ENCODE data around the gene TRIM36.

The TRIM36 gene

DNA sequence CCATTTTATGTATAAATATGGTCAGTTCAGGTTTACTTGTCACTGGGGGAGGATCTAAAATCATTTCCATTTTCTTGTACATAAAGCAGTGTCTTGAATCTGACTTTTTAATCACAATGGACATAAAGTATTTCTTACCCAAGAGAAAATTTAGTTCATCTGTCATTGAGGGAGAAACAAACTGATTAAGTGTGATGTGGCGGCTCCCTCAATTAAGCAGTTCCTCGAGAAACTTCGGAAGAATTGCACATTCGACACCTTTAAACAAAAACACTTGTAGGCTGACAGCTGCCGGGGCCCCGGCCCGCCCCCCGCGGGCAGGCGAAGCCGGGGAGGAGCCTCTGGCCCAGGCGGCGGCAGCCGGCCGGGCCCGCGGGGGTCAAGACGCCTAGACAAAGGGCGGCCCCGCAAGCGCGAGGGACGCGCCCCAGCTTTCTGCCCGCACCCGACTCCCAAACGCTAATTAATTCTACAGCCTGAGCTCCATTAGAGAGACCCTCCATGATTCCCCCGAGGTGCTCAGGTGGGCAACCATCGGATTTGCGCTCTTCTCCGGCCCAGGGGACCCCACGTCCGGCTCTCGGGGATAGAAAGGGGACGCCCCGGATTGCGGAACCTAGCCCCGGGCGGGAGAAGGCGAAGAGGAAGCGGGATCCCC, 750 bp downstream of the TRIM36 start:
- peak in 7 of 56 donors; percentile 28 to 49 (median 39) for DNase-seq

DNA sequence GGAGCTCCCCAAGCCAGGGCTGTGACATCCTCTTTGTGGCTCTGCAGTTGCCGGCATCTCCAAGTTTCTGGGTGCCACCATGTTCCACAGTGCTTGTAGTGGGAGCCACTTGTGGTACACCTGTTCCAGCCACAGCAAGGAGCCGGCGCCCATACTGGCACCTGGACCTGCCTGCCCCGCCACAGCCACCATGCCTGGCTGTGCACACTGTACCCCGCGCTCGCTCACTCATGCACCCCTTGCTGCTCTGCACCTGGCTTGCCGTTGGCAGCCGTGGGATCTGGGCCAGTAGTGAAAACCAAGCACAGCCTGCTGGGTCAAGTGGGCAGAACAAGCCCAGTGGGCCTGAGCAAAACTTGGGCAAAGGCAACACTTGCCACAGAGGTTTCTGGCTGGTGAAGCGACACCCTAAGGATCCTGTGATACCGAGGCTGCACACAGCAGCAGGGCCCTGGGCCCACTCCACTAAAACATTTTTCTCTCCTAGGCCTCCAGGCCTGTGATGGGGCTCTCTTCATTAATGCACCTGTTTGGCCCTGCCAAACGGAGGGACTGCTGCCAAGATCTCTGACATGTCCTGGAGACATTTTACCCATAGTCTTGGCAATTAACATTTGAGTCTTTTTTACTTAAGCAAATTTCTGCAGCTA, 2.8 kb downstream of the TRIM36 start:
- DNase-seq = no peak

DNA sequence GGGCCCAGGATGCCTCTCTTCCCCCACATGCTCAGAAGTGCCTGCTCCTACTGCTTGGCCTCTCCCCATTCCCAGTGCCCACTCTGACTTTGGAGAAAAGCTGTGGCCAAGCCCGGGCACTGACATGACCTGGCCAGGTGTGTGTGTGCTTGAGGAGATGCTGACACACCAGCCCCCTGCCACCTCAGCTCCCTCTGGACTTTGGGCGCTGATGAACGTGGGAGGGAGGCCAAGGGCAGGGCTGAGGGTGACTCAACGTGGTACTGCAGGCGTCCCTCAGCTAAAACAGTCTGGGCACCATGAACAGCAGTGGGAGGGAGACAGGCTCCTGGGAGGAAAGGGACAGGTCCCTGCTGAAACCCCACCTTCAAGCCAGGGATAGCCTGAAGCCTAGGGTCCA, 3.9 kb downstream of the TRIM36 start:
- DNase-seq = no peak

GRCh38 chr5:115160975-115161475, 8.7 kb downstream of the TRIM36 start:
- no peak for DNase-seq

- DNase-seq = no peak
These were observed 18.4 kb downstream of the TRIM36 start for GRCh38 chr5:115151208-115151805.

GRCh38 chr5:115150512-115150911, 19.2 kb downstream of the TRIM36 start:
- no peak for DNase-seq

DNA sequence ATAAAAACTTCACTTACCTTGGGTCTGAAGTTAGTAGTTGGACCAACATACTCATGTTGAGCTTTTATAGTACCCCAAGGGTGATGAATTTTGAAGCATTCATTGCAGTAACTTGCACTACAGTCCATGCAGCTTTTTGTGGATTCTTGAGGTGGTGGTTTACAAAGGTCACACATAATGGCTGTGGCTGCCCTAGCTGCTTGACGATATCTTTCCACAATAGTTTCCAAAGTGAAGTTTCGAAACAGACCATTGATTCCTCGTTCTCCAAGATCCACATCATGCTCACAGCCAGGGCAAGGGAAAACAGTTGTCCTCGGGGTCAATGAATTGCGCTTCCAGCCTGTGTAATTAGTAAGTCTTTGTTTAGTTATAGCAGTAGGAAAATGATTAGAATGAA, 22.7 kb downstream of the TRIM36 start:
- DNase-seq = no peak

GRCh38 chr5:115136294-115136693, 33.4 kb downstream of the TRIM36 start:
- no peak for DNase-seq

DNA sequence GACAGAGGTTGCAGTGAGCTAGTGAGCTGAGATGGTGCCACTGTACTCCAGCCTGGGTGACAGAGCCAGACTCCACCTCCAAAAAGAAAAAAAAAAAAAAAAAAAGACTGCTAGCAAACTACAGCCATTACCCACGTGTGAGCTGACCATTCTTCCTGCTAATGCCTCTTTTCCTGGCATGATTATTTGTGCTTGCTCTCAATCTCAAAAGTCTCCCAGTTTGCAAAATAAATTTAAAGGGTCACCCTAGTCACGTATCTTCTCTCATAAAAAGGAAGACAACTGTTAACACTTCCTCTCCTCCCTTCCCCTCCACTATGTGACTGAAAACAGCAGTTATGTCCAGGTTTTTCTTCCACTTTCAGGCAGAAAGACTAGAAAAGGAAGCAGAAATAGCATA, 37.2 kb downstream of the TRIM36 start:
- no peak for DNase-seq

DNA sequence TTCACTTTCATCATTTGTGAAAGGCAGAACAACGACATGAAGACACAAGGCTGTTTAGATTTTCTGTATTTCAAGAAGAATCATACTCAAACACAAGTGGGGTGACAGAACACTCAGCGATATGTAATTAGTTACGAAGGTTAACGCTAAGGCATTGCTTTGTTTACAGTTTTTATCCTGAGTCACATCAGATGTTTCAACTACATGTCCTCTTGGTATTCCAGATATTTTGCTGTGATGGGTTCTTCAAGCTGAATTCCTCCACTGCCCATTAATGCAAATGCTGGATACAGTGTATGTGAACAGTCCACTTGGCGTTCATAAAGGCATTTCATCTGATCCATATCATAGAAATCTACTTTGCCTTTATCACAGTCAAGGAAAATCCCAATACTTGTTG, 43.4 kb downstream of the TRIM36 start:
- DNase-seq = no peak

DNA sequence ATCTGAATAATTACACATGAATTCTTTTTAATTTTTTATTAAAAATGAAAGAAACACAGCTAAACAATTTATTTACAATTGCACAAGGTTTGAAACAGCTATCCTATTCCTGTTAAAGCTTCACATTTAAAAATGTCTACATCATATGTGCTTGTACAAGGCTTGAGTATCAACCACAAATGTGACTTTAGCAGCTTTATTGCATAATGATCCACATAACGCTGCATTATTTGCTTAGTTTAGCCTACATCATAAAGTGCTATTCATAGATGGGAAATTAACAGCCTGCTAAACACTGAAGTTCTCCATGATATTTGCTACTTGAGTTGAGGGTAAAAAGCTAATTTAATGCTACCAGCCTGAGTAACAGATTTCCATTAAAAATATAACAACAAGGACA, 45.0 kb downstream of the TRIM36 start:
- no peak for DNase-seq

GRCh38 chr5:115116001-115116400, 53.7 kb downstream of the TRIM36 start:
- DNase-seq = no peak

DNA sequence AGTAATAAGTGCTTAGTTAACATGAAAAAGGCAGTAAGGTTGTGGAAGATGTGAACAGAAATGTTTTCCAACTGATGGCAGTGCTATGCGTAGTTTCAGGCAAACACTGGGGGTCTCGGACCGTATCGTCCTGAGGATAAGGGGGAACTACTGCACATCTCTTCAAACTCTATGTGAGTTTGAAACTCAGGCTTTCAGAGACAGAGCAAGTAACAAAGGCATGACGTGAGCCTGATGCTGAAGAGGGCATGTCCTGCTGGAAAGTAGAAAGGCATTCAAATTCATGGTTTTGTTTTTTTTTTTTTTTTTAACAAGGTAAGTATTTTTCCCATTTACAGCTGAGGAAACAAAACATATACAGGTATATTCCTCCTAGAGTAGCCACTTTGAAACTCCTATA, 59.9 kb downstream of the TRIM36 start:
- no peak for DNase-seq

DNA sequence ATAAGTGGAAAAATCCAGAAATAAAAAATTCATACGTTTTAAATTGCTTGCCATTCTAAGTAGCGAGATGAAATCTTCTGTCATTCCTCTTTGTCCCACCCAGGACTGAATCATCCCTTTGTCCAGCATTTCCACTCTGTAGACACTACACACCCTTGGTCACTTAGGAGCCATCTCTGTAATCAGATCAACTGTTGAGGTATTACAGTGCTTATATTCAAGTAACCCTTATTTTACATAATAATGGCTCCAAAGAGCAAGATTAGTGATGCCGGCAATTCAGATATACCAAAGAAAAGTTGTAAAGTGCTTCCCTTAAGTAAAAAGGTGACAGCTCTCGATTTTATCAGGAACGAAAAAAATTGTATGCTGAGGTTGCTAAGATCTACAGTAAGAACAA, 60.4 kb downstream of the TRIM36 start:
- no peak for DNase-seq

DNA sequence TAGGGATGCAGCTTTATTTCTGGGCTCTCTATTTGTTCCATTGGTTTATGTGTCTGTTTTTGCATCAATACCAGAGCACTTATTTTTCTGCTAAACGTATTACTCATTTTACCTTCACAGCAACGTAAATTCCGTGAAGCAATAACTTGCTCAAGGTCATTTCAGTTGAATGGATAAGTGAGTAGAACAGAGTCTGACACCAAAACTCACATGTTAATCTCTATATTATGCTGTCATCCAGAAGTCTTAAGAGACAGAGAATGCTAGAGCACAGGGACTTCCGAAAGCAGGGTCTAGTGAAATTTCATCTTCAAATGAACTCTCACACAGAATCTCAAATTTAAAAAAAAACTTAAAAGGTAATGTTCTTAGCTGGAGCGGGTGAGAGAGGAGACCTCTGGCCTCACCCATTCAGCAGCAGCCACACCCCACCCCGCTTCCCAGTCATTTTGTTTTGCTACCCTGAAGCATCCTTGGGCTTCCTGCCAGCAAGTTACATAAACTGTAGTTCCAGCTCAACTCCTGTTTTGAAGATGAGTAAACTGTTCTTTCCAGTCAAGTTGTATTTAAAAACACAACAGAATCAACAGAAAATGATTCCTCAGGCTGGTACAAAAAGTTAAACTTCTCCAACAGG, 69.3 kb downstream of the TRIM36 start:
- peak in 2 of 56 donors; percentile 1 for DNase-seq

DNA sequence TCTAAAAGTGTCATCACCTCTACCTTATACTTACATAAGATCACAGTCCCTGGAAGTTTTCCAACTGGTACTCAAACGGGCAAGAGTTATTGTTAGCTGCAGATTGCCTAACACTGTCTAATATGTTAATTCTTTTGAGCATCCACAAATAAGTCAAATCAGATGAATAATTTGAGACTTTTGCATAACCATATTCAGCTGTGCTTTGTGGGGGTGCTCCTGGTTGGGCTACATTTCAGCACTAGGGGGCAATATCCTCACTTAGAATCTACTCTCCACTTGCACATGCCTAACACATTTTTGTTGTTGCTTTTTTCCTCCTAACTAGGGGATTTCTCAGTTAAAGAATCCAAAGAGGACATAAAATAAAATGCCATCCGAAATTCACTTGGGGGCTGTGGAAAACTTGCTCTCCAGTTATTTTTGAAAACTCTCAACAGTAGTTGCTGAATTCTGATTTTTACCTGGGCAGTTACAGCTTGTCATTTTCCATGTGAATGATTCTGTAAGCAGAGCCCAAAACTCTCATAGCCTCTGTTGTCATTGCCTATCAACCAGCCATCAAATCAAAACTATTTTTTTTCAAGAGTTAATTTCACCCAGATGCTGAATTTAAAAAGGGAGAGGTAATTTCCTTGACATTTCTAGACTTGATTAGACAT, 71.5 kb downstream of the TRIM36 start:
- peak in 23 of 56 donors; percentile 0 to 50 (median 13) for DNase-seq

- DNase-seq = peak in 1 of 56 donors; percentile 0
These were observed 72.5 kb downstream of the TRIM36 start for GRCh38 chr5:115097236-115097635.

DNA sequence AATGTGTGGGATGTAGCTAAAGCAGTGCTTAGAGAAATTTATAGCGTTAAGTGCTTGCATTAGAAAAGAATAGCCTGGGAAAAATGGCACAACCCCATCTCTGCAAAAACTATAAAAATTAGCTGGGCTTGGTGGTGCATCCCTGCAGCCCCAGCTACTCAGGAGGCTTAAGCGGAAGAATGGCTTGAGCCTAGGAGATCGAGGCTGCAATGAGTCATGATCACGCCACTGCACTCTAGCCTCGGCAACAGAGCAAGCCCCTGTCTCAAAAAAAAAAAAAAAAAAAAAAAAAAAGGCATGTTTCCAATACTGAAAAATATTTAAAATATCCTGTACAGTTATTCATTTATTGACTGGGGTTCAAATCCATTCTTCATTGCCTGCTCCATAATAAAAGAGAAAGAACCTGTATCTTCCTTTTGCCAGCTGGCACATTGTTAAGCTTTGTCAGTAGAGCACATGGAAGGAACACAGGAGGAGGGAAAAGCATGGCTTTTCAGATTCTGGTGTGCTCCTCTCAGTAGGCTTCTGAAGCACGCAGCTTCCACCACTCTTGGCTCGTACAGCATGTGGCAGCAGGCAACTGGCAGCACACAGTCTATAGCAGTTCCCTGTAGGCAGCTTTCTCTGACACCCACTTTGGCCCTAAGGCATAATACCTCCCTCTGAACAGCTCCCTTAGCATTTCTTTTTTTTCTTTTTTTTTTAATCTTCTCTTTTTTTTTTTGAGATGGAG, 73.5 kb downstream of the TRIM36 start:
- DNase-seq = peak in 19 of 56 donors; percentile 0 to 43 (median 4)

DNA sequence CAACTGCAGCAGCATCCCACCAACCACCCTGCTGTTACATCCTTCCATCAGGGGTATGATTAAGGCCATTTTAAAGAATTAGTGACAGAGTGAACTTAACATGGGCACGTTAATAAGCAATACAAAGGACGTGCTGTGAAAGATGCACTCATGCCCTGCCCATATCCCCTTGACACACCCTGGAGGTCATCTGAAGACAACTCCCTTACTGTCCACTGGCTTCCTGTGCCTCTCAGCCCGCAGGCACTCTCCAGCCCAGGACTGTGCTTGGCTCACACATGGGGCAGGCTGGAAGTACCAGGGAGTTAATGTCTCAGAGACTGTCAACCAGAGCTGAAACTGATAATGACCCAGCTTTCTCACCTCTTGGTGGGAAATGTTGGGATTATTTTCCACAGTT, 81.8 kb downstream of the TRIM36 start:
- DNase-seq = no peak

DNA sequence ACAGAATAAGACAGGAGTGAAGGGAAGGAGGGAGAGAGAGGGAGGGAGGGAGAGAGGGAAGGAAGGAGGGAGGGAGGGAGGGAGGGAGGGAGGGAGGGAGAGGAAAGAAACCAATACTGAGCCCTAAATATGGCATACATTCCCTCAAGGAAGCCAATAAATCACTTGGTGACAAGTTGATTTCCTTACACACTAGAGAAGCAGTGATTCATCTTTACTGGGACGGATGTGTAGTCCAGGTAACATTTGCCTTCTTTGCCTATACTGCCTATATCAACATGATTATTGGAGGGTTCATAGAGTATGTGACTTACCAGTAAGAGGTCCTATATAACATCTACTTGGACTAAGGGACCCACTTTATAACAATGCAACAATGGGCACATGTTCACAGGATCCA, 83.2 kb downstream of the TRIM36 start:
- no peak for DNase-seq

DNA sequence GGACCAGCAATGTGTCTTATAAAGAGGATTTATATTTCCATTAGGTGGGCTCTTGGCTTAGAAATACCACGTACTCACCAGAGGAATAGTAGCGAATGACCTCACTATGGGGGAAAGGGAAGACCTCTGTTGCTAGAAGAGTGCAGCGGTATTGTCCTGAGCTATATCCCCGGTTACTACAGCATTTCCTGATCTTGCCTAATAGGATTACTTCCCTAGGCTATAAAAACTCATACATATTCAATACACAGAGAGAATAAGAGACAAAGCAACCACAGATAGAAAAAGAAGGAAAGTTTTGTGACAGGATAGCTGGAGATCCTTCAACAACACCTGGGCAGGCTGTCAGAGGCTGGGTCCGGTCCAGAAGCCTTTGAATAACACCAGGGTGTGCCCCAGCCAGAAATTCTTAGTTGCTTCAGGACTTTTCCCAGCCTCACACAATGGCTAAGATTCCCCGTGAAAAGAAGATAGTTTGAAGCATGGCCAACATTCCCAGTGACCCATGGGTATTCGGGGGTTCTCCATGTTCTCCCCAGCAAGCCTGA, 85.4 kb downstream of the TRIM36 start:
- no peak for DNase-seq

Measured in nucleus accumbens (tissue), 56 donors.